WI38 (cell line): ENCODE results near the gene SGSM2.

Source experiments
- H3K4me3 ChIP-seq: 2 replicates; pipeline ENCODE4 v1.5.1; 2011; ENCODE audit warnings: low read depth, mild to moderate bottlenecking, control low read depth, low read length
- CTCF ChIP-seq: IDR thresholded peaks from 2 replicates; pipeline ENCODE4 v1.5.1; 2012; ENCODE audit warnings: low read depth, mild to moderate bottlenecking, control low read depth, low read length

SGSM2 gene

GRCh38 chr17:2383628-2384167 lies 46.4 kb downstream of the SGSM2 start:
- no peak for TF ChIP-seq CTCF
- H3K4me3 ChIP-seq, result no peak overlapping the region

- no peak for TF ChIP-seq CTCF
- H3K4me3 ChIP-seq, result no peak overlapping the region
Measured at GRCh38 chr17:2384439-2385127, 47.3 kb downstream of the SGSM2 start.

GRCh38 chr17:2385240-2386210 lies 48.2 kb downstream of the SGSM2 start:
- TF ChIP-seq CTCF, result no peak
- H3K4me3 ChIP-seq, result no peak overlapping the region

GRCh38 chr17:2386400-2387085 lies 49.2 kb downstream of the SGSM2 start:
- no peak for TF ChIP-seq CTCF
- H3K4me3 ChIP-seq, result no peak overlapping the region

GRCh38 chr17:2387086-2388019 lies 50.1 kb downstream of the SGSM2 start:
- H3K4me3 ChIP-seq, result no peak overlapping the region
- no peak for TF ChIP-seq CTCF

GRCh38 chr17:2388020-2388682 lies 50.9 kb downstream of the SGSM2 start:
- H3K4me3 ChIP-seq, result no peak overlapping the region

More at GRCh38 chr17:2388020-2388682, 50.9 kb downstream of the SGSM2 start:
- TF ChIP-seq CTCF, result no peak
